DOHH2 (cell line): Measurements from ENCODE around the gene PLAAT4.

ENCODE experiments used
- EZH2phosphoT487 ChIP-seq: fragments of 200-600 bp; sonication (generic); IDR thresholded peaks from 2 replicates; pipeline ENCODE4 v1.6.1; 2017; ENCODE audit warnings: borderline replicate concordance, mild to moderate bottlenecking, antibody characterized with exemption, low read length, moderate library complexity, mixed read lengths
- TF ChIP-seq, protein P1 (sequence below): fragments of 200-600 bp; sonication (generic); IDR thresholded peaks from one replicate; pipeline ENCODE4 v1.5.1; 2014; ENCODE audit warnings: antibody characterized with exemption, mild to moderate bottlenecking, low read depth, low read length; ENCODE audit not compliant: poor library complexity, severe bottlenecking

DNA sequence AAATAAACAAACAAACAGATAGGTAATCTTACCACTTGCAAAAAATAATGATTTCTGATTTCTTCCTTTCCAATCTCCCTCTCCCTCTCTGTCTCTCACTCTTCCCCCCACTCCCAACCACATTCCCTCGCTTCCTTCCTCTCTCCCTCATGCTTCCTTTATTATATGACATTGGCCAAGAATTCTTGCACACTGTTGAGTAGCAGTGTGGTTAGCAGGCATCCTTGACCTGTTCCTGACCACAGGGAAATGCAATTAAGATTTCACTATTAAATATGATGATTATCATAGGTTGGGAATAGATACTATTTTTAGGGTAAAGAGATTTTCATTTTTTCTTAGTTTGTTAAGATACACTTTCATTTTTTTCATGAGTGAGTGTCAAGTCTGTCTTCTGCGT, 14.7 kb upstream of the PLAAT4 start:
- TF ChIP-seq, protein P1, sequence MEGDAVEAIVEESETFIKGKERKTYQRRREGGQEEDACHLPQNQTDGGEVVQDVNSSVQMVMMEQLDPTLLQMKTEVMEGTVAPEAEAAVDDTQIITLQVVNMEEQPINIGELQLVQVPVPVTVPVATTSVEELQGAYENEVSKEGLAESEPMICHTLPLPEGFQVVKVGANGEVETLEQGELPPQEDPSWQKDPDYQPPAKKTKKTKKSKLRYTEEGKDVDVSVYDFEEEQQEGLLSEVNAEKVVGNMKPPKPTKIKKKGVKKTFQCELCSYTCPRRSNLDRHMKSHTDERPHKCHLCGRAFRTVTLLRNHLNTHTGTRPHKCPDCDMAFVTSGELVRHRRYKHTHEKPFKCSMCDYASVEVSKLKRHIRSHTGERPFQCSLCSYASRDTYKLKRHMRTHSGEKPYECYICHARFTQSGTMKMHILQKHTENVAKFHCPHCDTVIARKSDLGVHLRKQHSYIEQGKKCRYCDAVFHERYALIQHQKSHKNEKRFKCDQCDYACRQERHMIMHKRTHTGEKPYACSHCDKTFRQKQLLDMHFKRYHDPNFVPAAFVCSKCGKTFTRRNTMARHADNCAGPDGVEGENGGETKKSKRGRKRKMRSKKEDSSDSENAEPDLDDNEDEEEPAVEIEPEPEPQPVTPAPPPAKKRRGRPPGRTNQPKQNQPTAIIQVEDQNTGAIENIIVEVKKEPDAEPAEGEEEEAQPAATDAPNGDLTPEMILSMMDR, result no peak
- TF ChIP-seq EZH2phosphoT487, result no peak
